SK-N-SH (cell line): ENCODE measurements around the gene DNAJC15. TPM values are rescaled to one million over a fixed set of nuclear protein-coding genes. Genes with fewer than 3 reads are reported as not detected.

Experiments
- CTCF ChIA-PET: fragments of 300-600, 350-600 bp; formaldehyde crosslinking; extraction: SDS; loops from one replicate; lab custom pipeline; 2021; lab: Yijun Ruan, JAX
- POLR2A ChIA-PET: fragments of 350-600 bp; sonication (Branson Sonifier 250); formaldehyde crosslinking; extraction: SDS; loops from one replicate; lab custom pipeline; 2020; ENCODE audit warnings: antibody characterized with exemption, inconsistent platforms; lab: Yijun Ruan, JAX
- DNase-seq: peaks from one replicate; pipeline ENCODE4 v3.0.0; 2012
- H2AFZ ChIP-seq: fragments of 200-600 bp; sonication (generic); 2 replicates; pipeline ENCODE4 v1.8.1; 2016; ENCODE audit warnings: antibody characterized with exemption, mild to moderate bottlenecking, low read depth
- H3F3A ChIP-seq: fragments of 200-600 bp; sonication (generic); replicated peaks from 2 replicates; pipeline ENCODE3; 2016; ENCODE audit warnings: antibody characterized with exemption, mild to moderate bottlenecking; ENCODE audit not compliant: insufficient read depth
- H3K27ac ChIP-seq, 2 experiments: fragments of 200-500 bp in 1 of 2; fragments of 200-600 bp in 1 of 2; sonication (Bioruptor generic) in 1 of 2; sonication (generic), shearing (Covaris generic) in 1 of 2; 2 replicates each; pipeline versions ENCODE4 v1.5.1 to v1.6.1; 2014 to 2016; ENCODE audit warnings: low read depth in 2 of 2, inconsistent platforms in 1 of 2, low read length in 1 of 2, mild to moderate bottlenecking in 1 of 2, mixed read lengths in 1 of 2
- H3K27me3 ChIP-seq: fragments of 200-600 bp; sonication (generic), shearing (Covaris generic); 2 replicates; pipeline ENCODE4 v1.6.1; 2016; ENCODE audit warnings: mixed run types; ENCODE audit not compliant: insufficient read depth
- H3K36me3 ChIP-seq, 2 experiments: fragments of 200-500 bp in 1 of 2; fragments of 200-600 bp in 1 of 2; sonication (Bioruptor generic) in 1 of 2; sonication (generic) in 1 of 2; replicated peaks in 1 of 2; 2 replicates each; pipeline versions ENCODE3 to v1.5.1; 2014 to 2016; ENCODE audit warnings: low read length in 1 of 2, mild to moderate bottlenecking in 1 of 2; ENCODE audit not compliant: insufficient read depth in 2 of 2, control insufficient read depth in 1 of 2
- H3K4me1 ChIP-seq, 2 experiments: fragments of 200-500 bp in 1 of 2; fragments of 200-600 bp in 1 of 2; sonication (Bioruptor generic) in 1 of 2; sonication (generic), shearing (Covaris generic) in 1 of 2; 2 replicates each; pipeline versions ENCODE4 v1.5.1 to v1.6.1; 2014 to 2016; ENCODE audit warnings: low read depth in 1 of 2, low read length in 1 of 2, mixed run types in 1 of 2; ENCODE audit not compliant: insufficient read depth in 2 of 2, control insufficient read depth in 1 of 2
- H3K4me2 ChIP-seq: fragments of 200-600 bp; sonication (generic), shearing (Covaris generic); 2 replicates; pipeline ENCODE4 v1.6.1; 2017; ENCODE audit warnings: mixed run types
- H3K4me3 ChIP-seq, 2 experiments: fragments of 200-500 bp in 1 of 2; fragments of 200-600 bp in 1 of 2; sonication (Bioruptor generic) in 1 of 2; sonication (generic), shearing (Covaris generic) in 1 of 2; 2 replicates each; pipeline versions ENCODE4 v1.5.1 to v1.8.1; 2014 to 2016; ENCODE audit warnings: low read depth in 2 of 2, inconsistent platforms in 1 of 2, low read length in 1 of 2, mild to moderate bottlenecking in 1 of 2, mixed read lengths in 1 of 2, moderate library complexity in 1 of 2
- H3K79me2 ChIP-seq: fragments of 200-600 bp; sonication (generic); 2 replicates; pipeline ENCODE4 v1.8.1; 2017; ENCODE audit warnings: mild to moderate bottlenecking; ENCODE audit not compliant: insufficient read depth
- H3K9ac ChIP-seq: fragments of 200-600 bp; sonication (generic); 2 replicates; pipeline ENCODE4 v1.6.1; 2017; ENCODE audit warnings: mixed run types
- H3K9me2 ChIP-seq: fragments of 200-600 bp; sonication (generic); 2 replicates; pipeline ENCODE4 v1.6.1; 2017; ENCODE audit warnings: mixed run types
- H3K9me3 ChIP-seq: fragments of 200-600 bp; sonication (generic); 2 replicates; pipeline ENCODE4 v1.6.1; 2017; ENCODE audit warnings: mixed run types, mild to moderate bottlenecking, moderate library complexity
- H4K20me1 ChIP-seq: fragments of 200-600 bp; sonication (generic); 2 replicates; pipeline ENCODE4 v1.6.1; 2017; ENCODE audit warnings: mild to moderate bottlenecking, mixed run types; ENCODE audit not compliant: insufficient read depth
- CHD2 ChIP-seq: fragments of 150-350 bp; IDR thresholded peaks from 2 replicates; pipeline ENCODE4 v1.6.1; 2018; ENCODE audit warnings: low read length; ENCODE audit not compliant: partially characterized antibody
- CTCF ChIP-seq: fragments of 200-600 bp; sonication (generic); IDR thresholded peaks from 2 replicates; pipeline ENCODE4 v1.6.1; 2017; ENCODE audit warnings: antibody characterized with exemption, mild to moderate bottlenecking, moderate library complexity
- ELF1 ChIP-seq: IDR thresholded peaks from 2 replicates; pipeline ENCODE4 v1.4.0; 2012
- EP300 ChIP-seq, 2 experiments: IDR thresholded peaks; 2 replicates each; pipeline versions ENCODE4 v1.4.0 to v1.6.1; 2012; ENCODE audit warnings: borderline replicate concordance in 1 of 2, low read depth in 1 of 2, low read length in 1 of 2
- EZH2phosphoT487 ChIP-seq: fragments of 200-600 bp; sonication (generic); IDR thresholded peaks from 2 replicates; pipeline ENCODE4 v1.6.1; 2017; ENCODE audit warnings: low read depth, mixed run types, mild to moderate bottlenecking, antibody characterized with exemption, moderate library complexity, borderline replicate concordance
- FOXJ3 ChIP-seq: sonication (generic); formaldehyde crosslinking; IDR thresholded peaks from 2 replicates; pipeline ENCODE4 v1.5.1; 2020; ENCODE audit warnings: mild to moderate bottlenecking, missing genetic modification reagents
- FOXM1 ChIP-seq: IDR thresholded peaks from 2 replicates; pipeline ENCODE4 v1.4.0; 2012; ENCODE audit warnings: low read depth, mild to moderate bottlenecking
- GABPA ChIP-seq: IDR thresholded peaks from 2 replicates; pipeline ENCODE4 v1.4.0; 2012; ENCODE audit warnings: low read depth, mild to moderate bottlenecking
- GATA2 ChIP-seq: sonication (generic); formaldehyde crosslinking; IDR thresholded peaks from 2 replicates; pipeline ENCODE4 v1.5.0; 2020; ENCODE audit warnings: mild to moderate bottlenecking, missing genetic modification reagents
- MAX ChIP-seq: IDR thresholded peaks from 2 replicates; pipeline ENCODE4 v1.4.0; 2012; ENCODE audit warnings: low read depth
- MEF2A ChIP-seq: IDR thresholded peaks from 2 replicates; pipeline ENCODE4 v1.4.0; 2012; ENCODE audit warnings: low read depth, borderline replicate concordance
- MXI1 ChIP-seq: IDR thresholded peaks from 2 replicates; pipeline ENCODE4 v1.6.1; 2012; ENCODE audit warnings: mild to moderate bottlenecking, low read depth, low read length, improper control_type of control experiment
- NFIC ChIP-seq: IDR thresholded peaks from 2 replicates; pipeline ENCODE4 v1.4.0; 2012; ENCODE audit warnings: borderline replicate concordance
- NRF1 ChIP-seq: IDR thresholded peaks from 2 replicates; pipeline ENCODE4 v1.6.1; 2012; ENCODE audit warnings: low read depth, mild to moderate bottlenecking, low read length
- POLR2AphosphoS5 ChIP-seq: IDR thresholded peaks from 2 replicates; pipeline ENCODE4 v1.6.1; 2012; ENCODE audit warnings: low read depth, low read length
- REST ChIP-seq: IDR thresholded peaks from 2 replicates; pipeline ENCODE4 v1.6.1; 2012; ENCODE audit warnings: mild to moderate bottlenecking, low read depth, low read length, moderate library complexity
- RFX5 ChIP-seq: IDR thresholded peaks from 2 replicates; pipeline ENCODE4 v1.6.1; 2012; ENCODE audit warnings: mild to moderate bottlenecking, improper control_type of control experiment, low read length
- SMC3 ChIP-seq: IDR thresholded peaks from 2 replicates; pipeline ENCODE4 v1.6.1; 2012; ENCODE audit warnings: low read depth, low read length, improper control_type of control experiment
- TAF1 ChIP-seq: IDR thresholded peaks from 2 replicates; pipeline ENCODE4 v1.6.1; 2012; ENCODE audit warnings: low read depth, mild to moderate bottlenecking, low read length, moderate library complexity, borderline replicate concordance
- USF2 ChIP-seq: fragments of 150-350 bp; IDR thresholded peaks from 2 replicates; pipeline ENCODE4 v1.6.1; 2017; ENCODE audit warnings: antibody characterized with exemption, low read length, low read depth, borderline replicate concordance
- YY1 ChIP-seq: IDR thresholded peaks from 2 replicates; pipeline ENCODE4 v1.4.0; 2012; ENCODE audit warnings: low read depth, mild to moderate bottlenecking
- WGBS: methylation state at CpG from one replicate; pipeline ENCODE4 v1.1.6; 2017; ENCODE audit warnings: low lambda C conversion rate; 5-methylcytosine and 5-hydroxymethylcytosine counted together
- polyA plus RNA-seq, 3 experiments: library from polyadenylated mRNA; depleted of rRNA; stranded (reverse); fragments of >200 nt; gene quantifications; 2 replicates each; pipeline ENCODE4 v1.2.3, GENCODE V29; 2012

The DNAJC15 gene
- polyA plus RNA-seq, 1 of the 3 experiments (the other 2 are of a cell fraction): 18.4 TPM

GRCh38 chr13:43021926-43022670 lies 1.3 kb upstream of the DNAJC15 start:
- Histone ChIP-seq H3K27me3 (no peaks in the 10 kb centered on the region), H3K9me3 (no peaks in the 10 kb centered on the region), H3K36me3 (peaks cover 0 to under 1% of the 10 kb centered on the region in 2 experiments), H3K9me2 (no peaks in the 10 kb centered on the region), H3K4me2 (no peak overlapping the region), H3K79me2 (peaks cover 30% of the 10 kb centered on the region), H3K27ac (no peak overlapping the region), H3F3A (no peaks in the 10 kb centered on the region), H3K4me3 (no peak overlapping the region), H2AFZ (no peak overlapping the region; the same call in 1 of the 2 replicates), H3K4me1 (peaks cover 0 to 8% of the 10 kb centered on the region in 2 experiments; a peak in 2 of 4 replicates), H3K9ac (no peak overlapping the region), H4K20me1 (no peaks in the 10 kb centered on the region)
- no peak for DNase-seq
- WGBS: 96% methylated on average over 11 of the region's 11 CpGs
- ChIA-PET POLR2A (no interaction called here), CTCF (interaction anchor here (1.1 to 1.6 kb wide), 3 partner anchors 50 to 64 kb away, joined by 3 to 8 read pairs (median 4); no protein-coding TSS in a partner anchor)
- TF ChIP-seq GATA2 (CRISPR knock-in tag) (no peak), CHD2 (no peak), EZH2phosphoT487 (no peak), NRF1 (no peak), NFIC (0 out of 2 replicates have a peak, but pooled peaks have one; percentile 8), GABPA (no peak)

- DNase-seq: no peak
- H3K4me3 ChIP-seq: peak overlapping the region; percentile 64 to 67
- no peaks in the 10 kb centered on the region for H3F3A ChIP-seq
- peak overlapping the region; percentile 71 for H3K4me2 ChIP-seq
- H2AFZ ChIP-seq: peak overlapping the region; percentile 94
- CTCF ChIA-PET: interaction anchor here (0.8 to 1.7 kb wide), 5 partner anchors 9 to 139 kb away, joined by 3 to 9 read pairs (median 4); no protein-coding TSS in a partner anchor
- H3K79me2 ChIP-seq: peaks cover 30% of the 10 kb centered on the region
- H4K20me1 ChIP-seq: no peaks in the 10 kb centered on the region
- no peaks in the 10 kb centered on the region for H3K27me3 ChIP-seq
- H3K9me3 ChIP-seq: no peaks in the 10 kb centered on the region
- H3K27ac ChIP-seq: peak overlapping the region; percentile 35 to 81; a peak in 3 of 4 replicates
- H3K9ac ChIP-seq: peak overlapping the region; percentile 64; the same call in 1 of the 2 replicates
- H3K36me3 ChIP-seq: peaks cover 0 to 6% of the 10 kb centered on the region in 2 experiments
- TF ChIP-seq USF2: no peak
- TF ChIP-seq FOXM1: no peak
- no peak for TF ChIP-seq MEF2A
- TF ChIP-seq ELF1: no peak
- no peak for TF ChIP-seq YY1
- TF ChIP-seq FOXJ3 (CRISPR knock-in tag): no peak
- TF ChIP-seq MAX: no peak
- no peak for TF ChIP-seq CTCF
- no peak for TF ChIP-seq MXI1
- TF ChIP-seq SMC3: no peak
- TF ChIP-seq TAF1: no peak
- no peak for TF ChIP-seq GABPA
- no peak for TF ChIP-seq POLR2AphosphoS5
- no peak for TF ChIP-seq RFX5
- no peak for TF ChIP-seq REST
- TF ChIP-seq NFIC: no peak
- no peak for TF ChIP-seq EP300 (IDR thresholded peaks at IDR 0.05; ENCODE audit: borderline replicate concordance in 1 of 2, low read depth in 1 of 2, low read length in 1 of 2)
- no peak for TF ChIP-seq EZH2phosphoT487
- no peak for TF ChIP-seq GATA2 (CRISPR knock-in tag)
- WGBS: 84% methylated on average over 12 of the region's 12 CpGs
- H3K4me1 ChIP-seq: peaks cover 0 to 8% of the 10 kb centered on the region in 2 experiments; a peak in 2 of 4 replicates
- no peaks in the 10 kb centered on the region for H3K9me2 ChIP-seq
- POLR2A ChIA-PET: no interaction called here
Observed at GRCh38 chr13:43022934-43023288, 475 bp upstream of the DNAJC15 start.
